Measurements from ENCODE around the gene DNAH5.

The DNAH5 gene

GRCh38 chr5:13944560-13945199 is at the start of gene DNAH5:
Gene DNAH5 (minus strand): TSS chr5:13944688. CDS start chr5:13944438, 250 bp downstream.
- TF ChIP-seq LEF1 (IDR thresholded peaks at IDR 0.05; ENCODE audit: borderline replicate concordance) = no peak
- ChIA-PET POLR2A (no interaction called here), CTCF (no interaction called here)
- no peak for DNase-seq (ENCODE audit: extremely low spot score)

- CTCF ChIA-PET = interaction anchor here (1.2 kb wide), 1 partner anchor 10 kb away, joined by 3 read pairs; no protein-coding TSS in a partner anchor
- TF ChIP-seq SUZ12 (IDR thresholded peaks at IDR 0.05) = no peak
- no peak for TF ChIP-seq CTBP1 (IDR thresholded peaks at IDR 0.05; ENCODE audit: borderline replicate concordance)
- TF ChIP-seq NFRKB (IDR thresholded peaks at IDR 0.05) = no peak
- TF ChIP-seq SP1 (IDR thresholded peaks at IDR 0.05) = no peak
- TF ChIP-seq PKNOX1 (IDR thresholded peaks at IDR 0.05) = no peak
- TF ChIP-seq LEF1 (IDR thresholded peaks at IDR 0.05; ENCODE audit: borderline replicate concordance) = no peak
- no peak for TF ChIP-seq L3MBTL2 (conservative IDR thresholded peaks at IDR 0.05)
- TF ChIP-seq ELF4 (IDR thresholded peaks at IDR 0.05) = no peak
- no peak for TF ChIP-seq FOXK2 (IDR thresholded peaks at IDR 0.05)
- no peak for TF ChIP-seq ARNT (IDR thresholded peaks at IDR 0.05)
- TF ChIP-seq FOXA1 (IDR thresholded peaks at IDR 0.05) = no peak
- no peak for TF ChIP-seq FOXM1 (IDR thresholded peaks at IDR 0.05; ENCODE audit: borderline replicate concordance)
- TF ChIP-seq HDGF (IDR thresholded peaks at IDR 0.05; ENCODE audit: borderline replicate concordance) = no peak
- TF ChIP-seq BHLHE40 (IDR thresholded peaks at IDR 0.05; ENCODE audit: borderline replicate concordance) = no peak
- no peak for TF ChIP-seq ZNF384 (IDR thresholded peaks at IDR 0.05)
- TF ChIP-seq TARDBP (IDR thresholded peaks at IDR 0.05) = no peak
- POLR2A ChIA-PET = no interaction called here
- DNase-seq (ENCODE audit: extremely low spot score) = no peak
These were observed 49.4 kb upstream of the DNAH5 start for GRCh38 chr5:13993926-13994325.

GRCh38 chr5:13992795-13993194 is 48.3 kb upstream of the DNAH5 start:
- ChIA-PET CTCF (no interaction called here), POLR2A (no interaction called here)
- DNase-seq (ENCODE audit: extremely low spot score) = no peak

GRCh38 chr5:13991365-13991764 is 46.9 kb upstream of the DNAH5 start:
- ChIA-PET POLR2A (no interaction called here), CTCF (no interaction called here)
- TF ChIP-seq L3MBTL2 (conservative IDR thresholded peaks at IDR 0.05) = no peak
- TF ChIP-seq FOXM1 (IDR thresholded peaks at IDR 0.05; ENCODE audit: borderline replicate concordance) = no peak
- no peak for TF ChIP-seq PKNOX1 (IDR thresholded peaks at IDR 0.05)
- no peak for TF ChIP-seq BHLHE40 (IDR thresholded peaks at IDR 0.05; ENCODE audit: borderline replicate concordance)
- TF ChIP-seq ELF4 (IDR thresholded peaks at IDR 0.05) = no peak
- no peak for DNase-seq (ENCODE audit: extremely low spot score)

More at GRCh38 chr5:13992795-13993194, 48.3 kb upstream of the DNAH5 start:
- no peak for TF ChIP-seq PKNOX1 (IDR thresholded peaks at IDR 0.05)
- no peak for TF ChIP-seq L3MBTL2 (conservative IDR thresholded peaks at IDR 0.05)
- no peak for TF ChIP-seq ZNF384 (IDR thresholded peaks at IDR 0.05)
- TF ChIP-seq FOXM1 (IDR thresholded peaks at IDR 0.05; ENCODE audit: borderline replicate concordance) = no peak
- TF ChIP-seq FOXA1 (IDR thresholded peaks at IDR 0.05) = no peak
- TF ChIP-seq HDGF (IDR thresholded peaks at IDR 0.05; ENCODE audit: borderline replicate concordance) = no peak
- TF ChIP-seq LEF1 (IDR thresholded peaks at IDR 0.05; ENCODE audit: borderline replicate concordance) = no peak
- TF ChIP-seq CTBP1 (IDR thresholded peaks at IDR 0.05; ENCODE audit: borderline replicate concordance) = no peak
- TF ChIP-seq NFRKB (IDR thresholded peaks at IDR 0.05) = no peak
- no peak for TF ChIP-seq ELF4 (IDR thresholded peaks at IDR 0.05)
- no peak for TF ChIP-seq ARNT (IDR thresholded peaks at IDR 0.05)
- TF ChIP-seq SP1 (IDR thresholded peaks at IDR 0.05) = no peak
- no peak for TF ChIP-seq SUZ12 (IDR thresholded peaks at IDR 0.05)
- no peak for TF ChIP-seq BHLHE40 (IDR thresholded peaks at IDR 0.05; ENCODE audit: borderline replicate concordance)
- no peak for TF ChIP-seq FOXK2 (IDR thresholded peaks at IDR 0.05)
- TF ChIP-seq TARDBP (IDR thresholded peaks at IDR 0.05) = no peak

GRCh38 chr5:13990896-13991295 is 46.4 kb upstream of the DNAH5 start:
- TF ChIP-seq TARDBP (IDR thresholded peaks at IDR 0.05) = no peak
- TF ChIP-seq FOXK2 (IDR thresholded peaks at IDR 0.05) = no peak
- TF ChIP-seq LEF1 (IDR thresholded peaks at IDR 0.05; ENCODE audit: borderline replicate concordance) = no peak
- no peak for TF ChIP-seq HDGF (IDR thresholded peaks at IDR 0.05; ENCODE audit: borderline replicate concordance)
- TF ChIP-seq L3MBTL2 (conservative IDR thresholded peaks at IDR 0.05) = no peak
- no peak for TF ChIP-seq FOXA1 (IDR thresholded peaks at IDR 0.05)
- no peak for TF ChIP-seq FOXM1 (IDR thresholded peaks at IDR 0.05; ENCODE audit: borderline replicate concordance)
- no peak for TF ChIP-seq NFRKB (IDR thresholded peaks at IDR 0.05)
- no peak for TF ChIP-seq ZNF384 (IDR thresholded peaks at IDR 0.05)
- no peak for TF ChIP-seq CTBP1 (IDR thresholded peaks at IDR 0.05; ENCODE audit: borderline replicate concordance)
- no peak for TF ChIP-seq ELF4 (IDR thresholded peaks at IDR 0.05)
- TF ChIP-seq SUZ12 (IDR thresholded peaks at IDR 0.05) = no peak
- TF ChIP-seq PKNOX1 (IDR thresholded peaks at IDR 0.05) = no peak
- TF ChIP-seq BHLHE40 (IDR thresholded peaks at IDR 0.05; ENCODE audit: borderline replicate concordance) = no peak
- TF ChIP-seq SP1 (IDR thresholded peaks at IDR 0.05) = no peak
- no peak for TF ChIP-seq ARNT (IDR thresholded peaks at IDR 0.05)
- POLR2A ChIA-PET = no interaction called here
- no peak for DNase-seq (ENCODE audit: extremely low spot score)
- CTCF ChIA-PET = no interaction called here

GRCh38 chr5:13989832-13990231 is 45.3 kb upstream of the DNAH5 start:
- no peak for DNase-seq (ENCODE audit: extremely low spot score)
- POLR2A ChIA-PET = no interaction called here
- TF ChIP-seq TARDBP (IDR thresholded peaks at IDR 0.05) (no peak), SUZ12 (IDR thresholded peaks at IDR 0.05) (no peak), HDGF (IDR thresholded peaks at IDR 0.05; ENCODE audit: borderline replicate concordance) (no peak), ELF4 (IDR thresholded peaks at IDR 0.05) (no peak)
- CTCF ChIA-PET = no interaction called here
